ENCODE measurements around the gene RPL36AL. TPM values are rescaled to one million over a fixed set of nuclear protein-coding genes. Genes with fewer than 3 reads are reported as not detected.
"Not testable (repeated sequence)": the region's sequence is repeated elsewhere in the genome, so short reads cannot be mapped to it uniquely, and the experiment has no call there.

Gene RPL36AL
- 94.3 TPM for total RNA-seq

- DNase-seq (ENCODE audit: low read depth in 2 of 3, low spot score in 2 of 3) = peak; percentile 85 to 97 (median 96)
Measured at GRCh38 chr14:49620182-49621113, at the start of gene RPL36AL, which contains the start of gene MGAT2. Gene RPL36AL (minus strand): TSS chr14:49620626. CDS start chr14:49619104, 1,522 bp downstream. Gene MGAT2 (plus strand): TSS chr14:49620799. CDS start chr14:49621269, 470 bp downstream.

DNA sequence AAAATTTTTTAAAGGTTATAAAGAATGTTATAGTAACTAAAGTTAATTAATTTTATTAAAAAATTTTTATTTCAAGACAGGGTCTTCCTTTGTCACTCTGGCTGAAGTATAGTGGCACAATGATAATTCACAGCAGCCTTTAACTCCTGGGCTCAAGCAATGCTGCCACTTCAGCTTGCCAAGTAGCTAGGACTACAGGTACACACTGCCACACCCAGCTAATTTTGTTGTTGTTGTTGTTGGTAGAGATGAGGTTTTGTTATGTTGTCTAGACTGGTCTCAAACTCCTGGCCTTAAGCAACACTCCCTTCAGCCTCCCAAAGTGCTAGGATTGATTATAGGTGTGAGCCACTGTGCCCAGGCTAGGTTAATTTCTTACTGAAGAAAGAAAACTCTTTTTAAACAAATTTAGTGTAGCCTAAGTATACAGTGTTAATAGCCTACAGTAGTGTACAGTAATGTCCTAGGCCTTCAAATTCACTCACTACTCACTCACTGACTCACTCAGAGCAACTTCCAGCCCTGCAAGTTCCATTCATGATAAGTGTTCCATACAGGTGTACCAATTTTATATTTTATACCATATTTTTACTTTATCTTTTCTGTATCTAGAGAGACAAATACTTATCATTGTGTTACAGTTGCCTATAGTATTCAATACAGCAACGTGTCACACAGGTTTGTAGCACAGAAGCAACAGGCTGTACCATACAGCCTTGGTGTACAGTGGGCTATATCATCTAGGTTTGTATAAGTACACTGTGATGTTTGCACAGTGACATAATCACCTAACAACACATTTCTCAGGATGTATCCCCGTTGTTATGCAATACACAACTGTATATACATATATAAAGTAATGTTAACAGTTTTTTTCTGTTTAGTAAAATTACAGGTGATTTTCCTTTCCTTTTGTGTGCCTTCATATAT, 39.4 kb upstream of the RPL36AL start:
- no peak for DNase-seq (ENCODE audit: low read depth in 2 of 3, low spot score in 2 of 3)

GRCh38 chr14:49657500-49657899, 37.1 kb upstream of the RPL36AL start:
- not testable (repeated sequence) for DNase-seq (ENCODE audit: low read depth in 2 of 3, low spot score in 2 of 3)

GRCh38 chr14:49654511-49654910, 34.1 kb upstream of the RPL36AL start:
- no peak for DNase-seq (ENCODE audit: low read depth in 2 of 3, low spot score in 2 of 3)

DNA sequence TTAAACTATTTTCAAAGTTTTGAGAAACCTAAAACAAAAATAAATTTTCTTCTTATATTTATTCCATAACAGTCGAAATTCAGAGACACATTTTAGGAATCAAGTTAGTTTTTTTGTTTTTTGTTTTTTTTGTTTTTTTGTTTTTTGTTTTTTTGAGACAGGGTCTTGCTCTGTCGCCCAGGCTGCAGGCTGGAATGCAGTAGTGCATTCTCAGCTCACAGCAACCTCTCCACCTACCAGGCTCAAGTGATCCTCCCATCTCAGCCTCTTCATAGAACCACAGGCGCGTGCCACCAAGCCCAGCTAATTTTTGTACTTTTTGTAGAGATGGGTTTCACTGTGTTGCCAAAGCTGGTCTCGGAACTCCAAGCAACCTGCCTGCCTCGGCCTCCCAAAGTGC, 33.1 kb upstream of the RPL36AL start:
- no peak for DNase-seq (ENCODE audit: low read depth in 2 of 3, low spot score in 2 of 3)

DNA sequence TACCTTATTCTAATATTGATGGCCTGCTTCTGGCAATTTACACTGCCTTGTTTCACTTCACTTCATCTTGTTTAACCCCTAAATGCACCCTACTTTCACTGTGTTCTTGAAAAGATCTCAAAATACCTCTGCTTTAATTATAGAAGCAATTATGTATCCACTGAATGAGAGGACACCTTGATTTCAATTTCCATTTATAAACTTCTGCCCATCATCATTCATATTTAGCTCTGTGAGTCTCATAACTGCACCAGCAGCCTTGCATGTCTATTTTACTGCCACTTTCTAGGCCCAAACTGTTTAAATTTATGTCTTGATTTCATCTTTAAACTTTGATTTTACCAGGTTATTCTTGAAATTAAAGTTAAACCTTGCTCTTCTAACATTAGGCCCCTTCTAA, 21.7 kb upstream of the RPL36AL start:
- no peak for DNase-seq (ENCODE audit: low read depth in 2 of 3, low spot score in 2 of 3)

- no peak for DNase-seq (ENCODE audit: low read depth in 2 of 3, low spot score in 2 of 3)
Measured at GRCh38 chr14:49641697-49642129, 21.3 kb upstream of the RPL36AL start.

GRCh38 chr14:49640540-49641417, 20.4 kb upstream of the RPL36AL start:
- DNase-seq (ENCODE audit: low read depth in 2 of 3, low spot score in 2 of 3) = no peak

DNA sequence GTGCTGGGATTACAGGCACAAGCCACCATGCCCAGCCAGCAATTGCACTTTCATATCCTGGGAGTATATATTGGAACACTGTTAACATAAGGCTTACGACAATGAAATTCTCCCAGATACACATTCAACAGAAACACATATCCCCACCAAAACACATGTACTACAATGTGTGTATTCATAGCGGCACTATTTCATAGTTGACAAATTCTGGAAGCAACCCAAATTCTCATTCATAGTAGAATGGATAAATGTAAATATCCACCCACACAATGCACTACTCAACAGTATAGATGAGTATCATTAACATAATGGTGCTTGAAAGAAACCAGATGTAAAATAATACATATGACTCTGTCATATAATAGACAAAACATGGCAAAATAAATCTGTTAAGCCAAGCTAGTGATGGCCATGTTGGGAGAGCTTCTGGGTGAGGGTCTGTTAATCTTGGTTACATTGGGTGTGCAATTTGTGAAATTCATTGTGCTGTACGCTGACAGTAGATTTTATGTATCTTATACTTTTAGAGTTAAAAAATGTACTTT, 17.2 kb upstream of the RPL36AL start:
- no peak for DNase-seq (ENCODE audit: low read depth in 2 of 3, low spot score in 2 of 3)

DNA sequence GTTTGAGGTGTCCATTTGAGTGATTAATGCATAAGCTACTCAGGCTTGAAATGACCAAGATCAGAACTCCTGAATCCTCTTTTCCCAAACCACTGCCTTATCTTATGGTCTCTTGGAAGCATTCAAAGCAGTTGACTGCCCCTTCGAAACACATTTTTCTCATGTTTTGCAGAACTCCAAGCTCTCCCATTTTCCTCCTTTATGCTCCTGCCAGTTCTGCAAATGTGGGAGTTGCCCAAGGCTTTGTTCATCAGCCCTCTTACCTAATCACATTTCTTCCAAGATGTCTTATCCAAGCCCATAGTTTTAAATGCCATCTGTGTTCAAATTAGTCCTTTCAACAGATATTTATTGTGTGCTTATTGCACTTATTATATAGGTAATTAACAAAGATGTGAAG, 16.4 kb upstream of the RPL36AL start:
- no peak for DNase-seq (ENCODE audit: low read depth in 2 of 3, low spot score in 2 of 3)

GRCh38 chr14:49634547-49635334, 14.3 kb upstream of the RPL36AL start, which contains the start of gene DNAAF2:
Gene DNAAF2 (minus strand): TSS chr14:49635244. CDS start chr14:49635149, 95 bp downstream.
- peak; percentile 57 to 71 (median 59) for DNase-seq (ENCODE audit: low read depth in 2 of 3, low spot score in 2 of 3)

DNA sequence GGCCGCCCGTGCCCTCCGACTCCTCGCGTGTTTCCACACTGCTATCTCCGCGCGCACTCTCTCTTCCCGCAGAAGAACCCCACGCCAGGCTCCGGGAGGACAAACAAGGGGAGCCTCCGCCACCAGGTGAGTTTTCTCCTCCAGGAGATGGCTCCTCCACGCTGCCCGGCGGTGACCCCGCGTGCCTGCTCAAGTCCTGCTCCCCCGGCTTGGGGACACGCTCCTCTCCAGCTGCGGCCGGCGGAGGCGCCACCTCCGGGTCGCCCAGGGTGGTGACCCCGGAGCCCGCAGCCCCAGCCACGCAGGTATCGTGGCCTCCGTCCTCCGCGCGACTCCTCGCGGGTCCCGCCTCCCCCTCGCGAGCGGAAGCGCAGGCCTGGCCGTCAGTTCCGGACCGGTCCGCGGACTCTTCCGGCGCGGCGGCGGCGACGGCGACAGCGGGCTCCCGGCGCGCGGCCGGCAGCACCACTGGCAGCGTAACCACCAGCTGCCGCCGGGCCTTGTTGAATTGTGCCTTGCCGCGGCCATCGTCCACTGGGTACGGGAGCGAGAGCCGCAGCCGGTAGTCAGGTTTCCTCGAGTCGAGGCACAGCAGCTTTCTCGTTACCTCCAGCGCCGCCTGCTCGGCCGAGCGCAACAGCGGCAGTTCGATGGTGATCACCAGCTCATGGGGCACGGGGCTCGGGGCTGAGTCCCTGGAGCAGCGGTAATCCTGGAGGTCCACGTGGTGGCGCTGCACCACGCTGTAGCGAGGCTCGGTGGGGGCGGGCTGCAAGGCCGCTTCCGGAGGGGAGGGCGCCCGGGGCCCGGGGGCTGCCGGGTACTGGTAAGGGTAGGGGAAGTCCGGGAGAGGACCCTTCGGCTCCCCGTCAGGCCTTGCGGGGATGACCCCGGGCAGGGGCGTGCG, 13.5 kb upstream of the RPL36AL start:
- peak; percentile 88 to 97 (median 96) for DNase-seq (ENCODE audit: low read depth in 2 of 3, low spot score in 2 of 3)

GRCh38 chr14:49623941-49624839, 3.8 kb upstream of the RPL36AL start:
- no peak for DNase-seq (ENCODE audit: low read depth in 2 of 3, low spot score in 2 of 3)

DNA sequence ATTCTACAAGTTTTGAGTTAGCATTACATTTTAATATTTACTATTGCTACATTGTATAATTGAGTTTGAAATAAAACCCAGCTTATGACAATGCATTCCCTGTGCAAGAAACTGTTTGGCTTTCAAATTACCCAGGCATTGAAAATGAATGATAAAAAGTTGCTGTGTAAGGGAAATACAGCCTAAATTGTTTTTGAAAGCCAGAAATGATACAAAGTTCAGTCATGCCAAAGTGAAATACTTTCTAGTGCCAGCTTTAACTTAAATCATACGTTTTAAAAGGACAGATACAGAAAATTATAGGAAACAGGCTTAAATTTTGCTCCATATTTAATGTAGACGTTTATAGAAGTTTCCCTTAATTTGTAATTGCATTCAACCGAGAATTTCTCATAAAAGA, 3.0 kb upstream of the RPL36AL start:
- no peak for DNase-seq (ENCODE audit: low read depth in 2 of 3, low spot score in 2 of 3)

GRCh38 chr14:49622022-49622607, 1.7 kb upstream of the RPL36AL start:
- DNase-seq (ENCODE audit: low read depth in 2 of 3, low spot score in 2 of 3) = no peak

DNA sequence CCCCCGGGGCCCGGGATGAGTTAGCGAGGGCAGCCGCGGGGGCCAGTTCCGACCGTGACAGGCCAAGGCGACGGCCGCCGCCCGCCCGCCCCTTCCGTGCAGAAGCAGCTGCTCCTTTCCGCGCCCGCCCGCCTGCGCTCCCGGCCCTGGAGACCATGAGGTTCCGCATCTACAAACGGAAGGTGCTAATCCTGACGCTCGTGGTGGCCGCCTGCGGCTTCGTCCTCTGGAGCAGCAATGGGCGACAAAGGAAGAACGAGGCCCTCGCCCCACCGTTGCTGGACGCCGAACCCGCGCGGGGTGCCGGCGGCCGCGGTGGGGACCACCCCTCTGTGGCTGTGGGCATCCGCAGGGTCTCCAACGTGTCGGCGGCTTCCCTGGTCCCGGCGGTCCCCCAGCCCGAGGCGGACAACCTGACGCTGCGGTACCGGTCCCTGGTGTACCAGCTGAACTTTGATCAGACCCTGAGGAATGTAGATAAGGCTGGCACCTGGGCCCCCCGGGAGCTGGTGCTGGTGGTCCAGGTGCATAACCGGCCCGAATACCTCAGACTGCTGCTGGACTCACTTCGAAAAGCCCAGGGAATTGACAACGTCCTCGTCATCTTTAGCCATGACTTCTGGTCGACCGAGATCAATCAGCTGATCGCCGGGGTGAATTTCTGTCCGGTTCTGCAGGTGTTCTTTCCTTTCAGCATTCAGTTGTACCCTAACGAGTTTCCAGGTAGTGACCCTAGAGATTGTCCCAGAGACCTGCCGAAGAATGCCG, 872 bp upstream of the RPL36AL start:
- peak in 2 of 3 donors; percentile 76 to 86 for DNase-seq (ENCODE audit: low read depth in 2 of 3, low spot score in 2 of 3)

All from hematopoietic multipotent progenitor cell (in vitro differentiated cells).